GM12892 (cell line): ENCODE results near the gene CDR2L.

Source experiments
- POLR2A ChIP-seq: IDR thresholded peaks from 2 replicates; pipeline ENCODE4 v1.6.1; 2011; ENCODE audit warnings: low read depth, low read length, control low read depth
- TAF1 ChIP-seq: IDR thresholded peaks from 2 replicates; pipeline ENCODE4 v1.6.1; 2011; ENCODE audit warnings: low read depth, mild to moderate bottlenecking, control low read depth, low read length, borderline replicate concordance

DNA sequence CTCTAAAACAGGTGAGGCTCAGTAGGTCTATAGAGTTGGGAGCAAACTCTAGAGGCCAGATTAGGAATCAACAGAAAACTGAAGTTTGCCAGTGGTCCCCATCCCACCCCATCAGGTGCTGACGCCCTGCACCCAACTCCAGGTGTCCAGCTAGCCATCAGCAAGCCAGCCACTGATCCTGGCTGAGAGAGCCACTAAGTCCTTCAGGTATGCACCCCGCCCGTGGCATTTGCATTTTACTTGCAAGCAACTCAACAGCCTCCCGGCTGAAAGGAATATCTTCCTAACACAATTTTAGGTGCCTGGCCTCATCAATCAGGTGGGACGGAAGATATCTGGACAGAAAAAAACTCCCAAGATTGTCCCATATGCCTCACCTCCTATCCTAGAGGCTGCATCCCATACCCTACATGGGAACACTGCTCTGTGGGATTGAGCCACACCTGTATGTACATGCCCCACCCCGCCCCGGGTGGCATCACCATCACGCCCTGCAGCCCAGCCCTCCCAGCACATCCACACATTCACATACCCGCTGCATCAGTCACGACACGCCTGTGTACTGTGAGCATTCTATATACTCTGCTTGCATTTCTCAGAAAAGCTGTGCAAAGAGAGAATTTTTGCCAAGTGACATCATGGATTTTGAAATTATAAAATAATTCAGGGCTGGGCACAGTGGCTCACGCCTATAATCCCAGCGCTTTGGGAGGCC is 43.5 kb upstream of the CDR2L start:
- no peak for TF ChIP-seq TAF1
- no peak for TF ChIP-seq POLR2A
